Measurements from ENCODE around the gene SYTL3. TPM values are rescaled to one million over a fixed set of nuclear protein-coding genes. Genes with fewer than 3 reads are reported as not detected.
A peak's percentile ranks its signal among the peaks of the same experiment; 100 is the strongest.

SYTL3 gene
- total and polyA plus RNA-seq, 2 of the 8 experiments (the other 6 are each of a cell fraction or from before 2014, with no cell fraction given): 0.27 to 0.99 TPM

DNA sequence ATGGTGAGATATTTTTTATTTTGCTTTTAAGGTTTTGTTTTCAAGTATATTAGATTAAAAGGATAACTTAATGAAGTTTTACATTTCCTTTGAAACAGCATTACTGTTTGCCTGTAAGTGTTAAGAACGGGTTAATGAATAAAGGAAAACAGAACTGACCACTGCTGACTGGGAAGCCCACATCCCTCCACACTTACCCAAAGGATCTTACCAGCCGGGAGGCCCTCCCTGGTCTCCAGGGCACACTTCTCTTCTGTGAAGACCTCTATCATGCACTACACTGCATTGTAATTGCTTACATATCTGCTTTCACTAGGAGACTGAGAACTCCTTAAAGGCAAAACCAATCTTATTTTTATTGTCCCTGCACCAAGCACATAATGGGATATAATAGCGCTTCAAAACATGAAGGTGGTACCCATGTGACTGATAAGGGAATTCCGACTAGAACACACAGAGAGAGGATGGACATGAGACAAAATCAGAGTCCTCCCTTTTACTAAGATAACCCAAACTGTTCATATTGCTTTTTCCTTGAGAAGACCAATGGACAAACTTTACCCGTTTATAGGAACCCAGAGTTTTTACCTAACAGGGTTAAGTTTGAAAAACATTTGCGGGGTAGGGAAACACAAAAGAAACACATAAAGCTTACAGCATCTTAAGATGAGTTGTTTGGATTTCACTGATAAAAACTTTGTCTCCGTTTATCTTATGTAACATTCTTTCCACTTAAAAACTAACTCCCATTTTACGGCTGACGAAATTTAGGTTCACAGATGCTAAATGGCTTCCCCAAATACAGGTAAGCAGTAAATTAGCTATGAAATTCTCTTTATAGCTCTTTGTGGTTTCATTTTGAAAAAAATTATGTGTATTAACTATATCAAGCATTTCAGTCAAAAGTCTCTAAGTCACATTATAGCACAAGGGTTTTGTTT, 160.6 kb downstream of the SYTL3 start:
- H3K4me1 ChIP-seq (replicated peaks in 1 of 4; ENCODE audit: control insufficient read depth in 3 of 4, insufficient read depth in 4 of 4, low read length in 3 of 4): peaks cover 15 to 42% (median 34%) of the 10 kb centered on the region in 4 experiments
- H3K79me1 ChIP-seq (ENCODE audit: low read depth, low read length): peaks cover 4% of the 10 kb centered on the region; the same call in 1 of the 2 replicates

More for the DNA sequence above, 160.6 kb downstream of the SYTL3 start:
- WGBS, 2 experiments (ENCODE audit: extremely low coverage in 1 of 2, insufficient coverage in 1 of 2, insufficient read length in 1 of 2, insufficient replicate concordance in 2 of 2, low coverage in 1 of 2, low lambda C conversion rate in 2 of 2, missing lambda C conversion rate in 1 of 2): 70% methylated on average over 9 of the region's 9 CpGs; no CpG with 5 or more reads in 1 of the 2 experiments
- no peak overlapping the region for H2BK20ac ChIP-seq (ENCODE audit: low read length)
- H4K91ac ChIP-seq (replicated peaks; ENCODE audit: insufficient read length, low read length): no peak overlapping the region
- H2BK5ac ChIP-seq (ENCODE audit: low read depth, low read length): no peak overlapping the region
- H3K18ac ChIP-seq (ENCODE audit: extremely low read depth, low read length): no peak overlapping the region
- CTCF ChIA-PET (ENCODE audit: partially characterized antibody): interaction anchor here (0.6 to 3.9 kb wide), 5 partner anchors 35 to 162 kb away, joined by 3 to 20 read pairs (median 6); no protein-coding TSS in a partner anchor
- H3K56ac ChIP-seq (replicated peaks; ENCODE audit: insufficient read length, low read depth, low read length): no peak overlapping the region
- H3K4ac ChIP-seq (replicated peaks; ENCODE audit: insufficient read length, low read depth, low read length): no peak overlapping the region
- TF ChIP-seq JUND (IDR thresholded peaks at IDR 0.05; ENCODE audit: low read length) (no peak), POLR2A (IDR thresholded peaks at IDR 0.05; ENCODE audit: control extremely low read depth in 1 of 2, low read depth in 2 of 2, low read length in 2 of 2) (peak in 1 of 2 experiments; percentile 27; a peak in 1 of 3 replicates), CEBPB (IDR thresholded peaks at IDR 0.05; ENCODE audit: low read depth, low read length) (no peak)
- FAIRE-seq: no peak
- no peak overlapping the region for H4K5ac ChIP-seq (ENCODE audit: insufficient read length, low read depth, low read length)
- H2AFZ ChIP-seq (ENCODE audit: low read length): no peak overlapping the region
- no peak overlapping the region for H3K27ac ChIP-seq (ENCODE audit: low read depth, low read length)
- no peaks in the 10 kb centered on the region for H3K23me2 ChIP-seq (ENCODE audit: low read depth, low read length)
- no peak overlapping the region for H2BK12ac ChIP-seq (ENCODE audit: low read depth, low read length)
- no peak overlapping the region for H3K23ac ChIP-seq (ENCODE audit: insufficient read length)
- no peaks in the 10 kb centered on the region for H3K9me3 ChIP-seq (ENCODE audit: insufficient read depth in 2 of 2, low read depth in 1 of 2, low read length in 1 of 2)
- no peak overlapping the region for H3K4me3 ChIP-seq (ENCODE audit: extremely low read depth in 1 of 4, insufficient read depth in 2 of 4, low read depth in 3 of 4, low read length in 4 of 4)
- POLR2A ChIA-PET (ENCODE audit: partially characterized antibody): interaction anchor here (0.9 to 3.8 kb wide), 9 partner anchors 9 to 100 kb away, joined by 3 to 16 read pairs (median 3); partner anchors contain the start of gene EZR
- H3K79me2 ChIP-seq (ENCODE audit: control insufficient read depth in 1 of 2, insufficient read depth in 2 of 2, low read length in 2 of 2): peaks cover 73 to 100% of the 10 kb centered on the region in 2 experiments
- H3K27me3 ChIP-seq (replicated peaks in 1 of 4; ENCODE audit: control insufficient read depth in 3 of 4, extremely low read depth in 1 of 4, insufficient read depth in 3 of 4, low read length in 3 of 4): no peaks in the 10 kb centered on the region
- peak overlapping the region in 1 of 2 experiments; percentile 32; a peak in 1 of 4 replicates for H3K4me2 ChIP-seq (ENCODE audit: insufficient read depth in 1 of 2, low read depth in 2 of 2, low read length in 2 of 2)
- no peak overlapping the region for H2BK15ac ChIP-seq (ENCODE audit: low read length)
- no peak for DNase-seq (ENCODE audit: low read depth in 1 of 2, low spot score in 2 of 2)
- no peak overlapping the region for H4K8ac ChIP-seq (ENCODE audit: extremely low read depth, insufficient read depth, low read length)
- no peak overlapping the region for H3K9ac ChIP-seq (replicated peaks in 1 of 4; ENCODE audit: extremely low read depth in 1 of 4, low read depth in 3 of 4, low read length in 3 of 4)
- peaks cover 10 to 79% (median 27%) of the 10 kb centered on the region in 4 experiments for H3K36me3 ChIP-seq (ENCODE audit: control insufficient read depth in 2 of 4, insufficient read depth in 4 of 4, low read length in 3 of 4)
- H2AK5ac ChIP-seq (ENCODE audit: low read depth, low read length): no peak overlapping the region
- H4K20me1 ChIP-seq (replicated peaks in 1 of 2; ENCODE audit: control insufficient read depth in 1 of 2, insufficient read depth in 2 of 2, low read length in 2 of 2): peaks cover 44 to 58% of the 10 kb centered on the region in 2 experiments
- no peak overlapping the region for H3K14ac ChIP-seq (ENCODE audit: insufficient read length)
- H2BK120ac ChIP-seq (replicated peaks; ENCODE audit: low read depth, low read length): no peak overlapping the region
